Heart left ventricle (tissue), 16 donors: ENCODE data around the gene CHML. TPM values are rescaled to one million over a fixed set of nuclear protein-coding genes. Genes with fewer than 3 reads are reported as not detected.

Source experiments
- ATAC-seq, 4 donors: fragments of 200-7000 bp; cut with Tn5 transposase; one replicate each; pipeline ENCODE4 v1.9.1; 2020 to 2022; ENCODE audit warnings: moderate library complexity in 4 of 4, mild to moderate bottlenecking in 3 of 4, moderate number of reproducible peaks in 1 of 4
- DNase-seq, 5 donors: peaks; one replicate each; pipeline ENCODE4 v3.0.0-alpha.2; 2020
- H3K27ac ChIP-seq, 12 donors: fragments of 200-600 bp; sonication (generic) in 4 of 12; one replicate each; pipeline versions ENCODE4 v1.5.0 to v1.8.0; 2016 to 2022; ENCODE audit warnings: mild to moderate bottlenecking in 2 of 12
- H3K27me3 ChIP-seq, 9 donors: fragments of 200-600 bp; sonication (generic) in 2 of 9; one replicate each; pipeline versions ENCODE4 v1.5.1 to v1.8.0; 2016 to 2022; ENCODE audit warnings: mild to moderate bottlenecking in 3 of 9
- H3K36me3 ChIP-seq, 9 donors: fragments of 200-600 bp; sonication (generic) in 2 of 9; one replicate each; pipeline versions ENCODE4 v1.5.0 to v1.8.0; 2018 to 2022; ENCODE audit warnings: mild to moderate bottlenecking in 2 of 9
- H3K4me1 ChIP-seq, 12 donors: fragments of 200-600 bp; sonication (generic) in 4 of 12; one replicate each; pipeline versions ENCODE4 v1.5.0 to v1.8.0; 2016 to 2022; ENCODE audit warnings: mild to moderate bottlenecking in 3 of 12
- H3K4me3 ChIP-seq, 12 donors: fragments of 200-600 bp; sonication (generic) in 4 of 12; one replicate each; pipeline versions ENCODE4 v1.5.0 to v1.8.0; 2017 to 2022; ENCODE audit warnings: mild to moderate bottlenecking in 9 of 12, moderate library complexity in 4 of 12
- H3K9me3 ChIP-seq, 12 donors: fragments of 200-600 bp; sonication (generic) in 4 of 12; one replicate each; pipeline versions ENCODE4 v1.5.0 to v1.8.0; 2016 to 2022; ENCODE audit warnings: mild to moderate bottlenecking in 1 of 12
- CTCF ChIP-seq, 12 donors: fragments of 200-600 bp; sonication (generic) in 4 of 12; IDR thresholded peaks; one replicate each; pipeline versions ENCODE4 v1.5.0 to v1.8.0; 2018 to 2022; ENCODE audit warnings: antibody characterized with exemption in 12 of 12, mild to moderate bottlenecking in 5 of 12
- POLR2A ChIP-seq, 2 donors: fragments of 450-650 bp; IDR thresholded peaks; one replicate each; pipeline ENCODE4 v1.6.1; 2017; ENCODE audit warnings: antibody characterized with exemption in 2 of 2, mild to moderate bottlenecking in 2 of 2, moderate library complexity in 2 of 2
- WGBS, 4 donors: extraction: QIAGEN DNeasy Blood & Tissue Kit in 2 of 4; methylation state at CpG; one replicate each; pipeline versions ENCODE4 v1.1.5 to v1.1.7; 2013 to 2018; 5-methylcytosine and 5-hydroxymethylcytosine counted together
- intact Hi-C, 10 donors: fragments of 100-400 bp; cut with DNase I; formaldehyde crosslinking; loops; one replicate each; pipeline versions ENCODE4 v1.11.1 to v1.14.2; 2022
- polyA plus RNA-seq, 2 donors: library from polyadenylated mRNA; stranded (reverse); fragments of 200-250 nt; gene quantifications; one replicate each; pipeline ENCODE4 v1.2.3, GENCODE V29; 2013
- total RNA-seq, 9 donors: library from RNA; depleted of rRNA in 2 of 9; stranded (reverse); fragments of >200 nt in 2 of 9; fragmentation: NEBNext Ultra II Directional in 3 of 9; extraction: Animal tissue kit (Norgen Biotek cat#: 25700) in 3 of 9; gene quantifications; one replicate each; pipeline versions ENCODE4 v1.1.0 to v1.2.4, GENCODE V29; 2016 to 2023
- donor health status: ischemic (EF 13 %, LVEDD 7.1; RV severe dilation, severe dysfunction).
- donor health status: healthy with polysubstance abuse.
- donor health status: DM: no; HTN: yes; CAD: no.
- donor health status: DM: no; HTN: no; CAD: no.
- donor health status: ischemic (EF 25% LVEDD 6.9; RV normal size, moderate dysfunction).
- donor health status: ischemic (EF 25% LVEDD 5.7; RV mildly dilated, moderate dysfunction).
- donor health status: healthy.
- donor health status: DM: yes; HTN: yes; CAD: no.
- donor health status: ischemic (EF 35%, LVEDD 5.7; RV mildly dilated, moderate dysfunction).
- donor health status: nonischemic (EF 11% LVEDD 7.7; RV severe dilation, severe dysfunction).
- donor health status: DM: yes; HTN: yes; CAD: no.
- donor health status: PGD.
- donor health status: ischemic (EF 29% LVEDD 5.4; RV normal size, mild dysfunction).
- donor health status: nonischemic (EF 23%, LVEDD 6.1; RV moderate dilation, normal function).

The CHML gene
- total and polyA plus RNA-seq, 11 donors = 1.1 to 9.8 (median 6.6) TPM

- Histone ChIP-seq H3K4me3 (no peak overlapping the region), H3K9me3 (no peaks in the 10 kb centered on the region), H3K4me1 (no peaks in the 10 kb centered on the region), H3K36me3 (peaks cover 0 to 4% (median 0%) of the 10 kb centered on the region in 9 donors), H3K27me3 (no peaks in the 10 kb centered on the region), H3K27ac (no peak overlapping the region)
- WGBS, 4 donors = 89 to 92% (median 90%) methylated on average over 6 of the region's 6 CpGs
- ATAC-seq (no peak), DNase-seq (no peak)
- intact Hi-C loops = no loop called here
- TF ChIP-seq CTCF (IDR thresholded peaks at IDR 0.05) (no peak), POLR2A (IDR thresholded peaks at IDR 0.05) (no peak)
These were observed 43.5 kb downstream of the CHML start for GRCh38 chr1:241596633-241597032.

DNA sequence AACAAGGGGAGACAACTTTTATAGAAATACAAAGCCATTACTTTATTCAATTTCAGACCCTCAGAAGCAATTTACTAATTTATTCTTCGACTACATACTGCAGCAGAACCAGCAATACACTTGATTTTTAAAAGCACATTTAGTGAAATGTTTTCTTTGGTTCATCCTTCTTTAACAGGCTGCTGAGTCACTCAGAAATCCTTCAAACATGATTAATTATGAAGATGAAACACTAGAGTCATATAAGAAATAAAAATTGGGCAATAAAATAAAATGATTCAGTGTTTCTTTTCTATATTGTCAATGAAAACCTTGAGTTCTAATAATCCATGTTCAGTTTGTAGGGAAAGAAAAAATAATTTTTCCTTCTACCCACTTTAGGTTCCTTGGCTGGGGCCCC lies 47.0 kb downstream of the CHML start:
- no peak for ATAC-seq
- H3K4me1 ChIP-seq = no peaks in the 10 kb centered on the region
- TF ChIP-seq POLR2A (IDR thresholded peaks at IDR 0.05) = no peak
- no peak for TF ChIP-seq CTCF (IDR thresholded peaks at IDR 0.05)
- peaks cover 0 to 4% (median 0%) of the 10 kb centered on the region in 9 donors for H3K36me3 ChIP-seq
- no peak for DNase-seq
- no peak overlapping the region for H3K4me3 ChIP-seq
- H3K9me3 ChIP-seq = no peaks in the 10 kb centered on the region
- intact Hi-C loops = no loop called here
- no peak overlapping the region for H3K27ac ChIP-seq
- 90 to 96% (median 92%) methylated on average over 1 of the region's 1 CpG for WGBS, 4 donors
- H3K27me3 ChIP-seq = no peaks in the 10 kb centered on the region

DNA sequence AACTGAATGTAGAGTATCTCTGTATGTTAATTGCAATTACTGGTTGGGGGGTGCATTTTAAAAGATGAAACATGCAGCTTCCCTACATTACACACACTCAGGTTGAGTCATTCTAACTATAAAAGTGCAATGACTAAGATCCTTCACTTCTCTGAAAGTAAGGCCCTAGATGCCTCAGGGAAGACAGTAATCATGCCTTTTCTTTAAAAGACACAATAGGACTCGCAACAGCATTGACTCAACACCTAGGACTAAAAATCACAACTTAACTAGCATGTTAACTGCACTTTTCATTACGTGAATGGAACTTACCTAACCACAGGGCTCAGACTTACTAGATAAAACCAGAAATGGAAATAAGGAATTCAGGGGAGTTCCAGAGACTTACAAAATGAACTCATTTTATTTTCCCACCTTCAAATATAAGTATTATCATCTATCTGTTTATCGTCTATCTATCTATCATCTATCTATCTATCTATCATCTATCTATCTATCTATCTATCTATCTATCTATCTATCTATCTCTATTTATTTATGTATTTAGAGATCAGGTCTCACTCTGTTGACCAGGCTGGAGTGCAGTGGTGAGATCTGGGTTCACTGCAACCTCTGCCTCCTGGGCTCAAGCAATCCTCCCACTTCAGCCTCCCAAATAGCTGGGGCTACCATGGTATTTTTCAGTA lies 47.8 kb downstream of the CHML start:
- no peak overlapping the region for H3K4me3 ChIP-seq
- H3K27ac ChIP-seq = no peak overlapping the region
- no peaks in the 10 kb centered on the region for H3K4me1 ChIP-seq
- H3K36me3 ChIP-seq = peaks cover 0 to 4% (median 0%) of the 10 kb centered on the region in 9 donors
- intact Hi-C loops = no loop called here
- DNase-seq (no peak), ATAC-seq (no peak)
- TF ChIP-seq CTCF (IDR thresholded peaks at IDR 0.05) (no peak), POLR2A (IDR thresholded peaks at IDR 0.05) (no peak)
- no peaks in the 10 kb centered on the region for H3K9me3 ChIP-seq
- H3K27me3 ChIP-seq = no peaks in the 10 kb centered on the region
- 88 to 94% (median 90%) methylated on average over 3 of the region's 3 CpGs for WGBS, 4 donors

GRCh38 chr1:241591736-241592135 lies 48.4 kb downstream of the CHML start:
- whole genome bisulfite sequencing, 4 donors = 76 to 96% (median 88%) methylated on average over 5 of the region's 5 CpGs

More at GRCh38 chr1:241591736-241592135, 48.4 kb downstream of the CHML start:
- TF ChIP-seq POLR2A (IDR thresholded peaks at IDR 0.05) (no peak), CTCF (IDR thresholded peaks at IDR 0.05) (no peak)
- Histone ChIP-seq H3K27me3 (no peaks in the 10 kb centered on the region), H3K27ac (no peak overlapping the region), H3K4me1 (no peaks in the 10 kb centered on the region), H3K9me3 (no peaks in the 10 kb centered on the region), H3K36me3 (peaks cover 0 to 4% (median 0%) of the 10 kb centered on the region in 9 donors), H3K4me3 (no peak overlapping the region)
- intact Hi-C loops = no loop called here
- DNase-seq (no peak), ATAC-seq (no peak)
